H1 (cell line): ENCODE measurements around the gene ZMYND15. TPM values are rescaled to one million over a fixed set of nuclear protein-coding genes. Genes with fewer than 3 reads are reported as not detected.

Experiments used
- GTF2F1 ChIP-seq: IDR thresholded peaks from 2 replicates; pipeline ENCODE4 v1.6.1; 2012; ENCODE audit warnings: low read depth, low read length, improper control_type of control experiment, borderline replicate concordance
- POU5F1 ChIP-seq: IDR thresholded peaks from 2 replicates; pipeline ENCODE4 v1.6.1; 2011; ENCODE audit warnings: low read depth, mild to moderate bottlenecking, low read length, moderate library complexity
- RAD21 ChIP-seq, 2 experiments: IDR thresholded peaks in 1 of 2; conservative IDR thresholded peaks in 1 of 2; 2 replicates each; pipeline ENCODE4 v1.6.1; 2011; ENCODE audit warnings: low read depth in 2 of 2, low read length in 2 of 2, improper control_type of control experiment in 1 of 2, inconsistent platforms in 1 of 2, mild to moderate bottlenecking in 1 of 2, moderate library complexity in 1 of 2
- RXRA ChIP-seq: IDR thresholded peaks from 2 replicates; pipeline ENCODE4 v1.6.1; 2011; ENCODE audit warnings: low read depth, mild to moderate bottlenecking, low read length, moderate library complexity; ENCODE audit not compliant: insufficient read depth
- TCF12 ChIP-seq: IDR thresholded peaks from 2 replicates; pipeline ENCODE4 v1.6.1; 2011; ENCODE audit warnings: low read depth, mild to moderate bottlenecking, low read length
- polyA plus RNA-seq, 7 experiments: library from polyadenylated mRNA; depleted of rRNA in 3 of 7; stranded (reverse) in 5 of 7; unstranded in 2 of 7; fragments of >200 nt in 5 of 7; fragments of 200-250 nt in 2 of 7; gene quantifications; 1 replicate in 5 of 7; 2 replicates in 1 of 7; 4 replicates in 1 of 7; pipeline versions ENCODE4 v1.2.1 to v1.2.3, GENCODE V29; 2011 to 2013; ENCODE audit warnings: missing spikeins in 2 of 7, mixed read lengths in 2 of 7
- total RNA-seq: library from RNA; stranded (reverse); fragmentation: NEBNext Ultra II Directional; extraction: Animal tissue kit (Norgen Biotek cat#: 25700); gene quantifications from 2 replicates; pipeline ENCODE4 v1.2.1, GENCODE V29; 2021

ZMYND15 gene
- total and polyA plus RNA-seq, 2 of the 8 experiments (the other 6 are each of a cell fraction or from before 2014, with no cell fraction given) = 0.53 to 0.58 TPM

GRCh38 chr17:4766201-4766600, 26.6 kb downstream of the ZMYND15 start (continued):
- TF ChIP-seq RXRA (no peak), POU5F1 (no peak), GTF2F1 (no peak), RAD21 (IDR thresholded peaks at IDR 0.05 in 1 of 2, conservative IDR thresholded peaks at IDR 0.05 in 1 of 2; ENCODE audit: low read depth in 2 of 2, low read length in 2 of 2) (no peak), TCF12 (no peak)
